GM21619 (cell line): ENCODE data around the gene CSF1R.
"Not testable (repeated sequence)": the region's sequence is repeated elsewhere in the genome, so short reads cannot be mapped to it uniquely, and the experiment has no call there.

Experiments used
- ATAC-seq: cut with Tn5 transposase; IDR thresholded peaks from one replicate; pipeline ENCODE4 v1.9.1; 2021; ENCODE audit not compliant: unreplicated experiment

CSF1R gene

GRCh38 chr5:150104550-150104870, 18.2 kb upstream of the CSF1R start:
- no peak for ATAC-seq

- no peak for ATAC-seq
Observed at GRCh38 chr5:150103678-150104549, 17.6 kb upstream of the CSF1R start.

- ATAC-seq = no peak
Observed at GRCh38 chr5:150101023-150101422, 14.7 kb upstream of the CSF1R start.

GRCh38 chr5:150097152-150097551, 10.8 kb upstream of the CSF1R start:
- no peak for ATAC-seq

- peak; percentile 74 for ATAC-seq
Observed at GRCh38 chr5:150092159-150092787, 5.9 kb upstream of the CSF1R start.

GRCh38 chr5:150085191-150085912, 1.0 kb downstream of the CSF1R start:
- no peak for ATAC-seq

GRCh38 chr5:150084754-150085153, 1.6 kb downstream of the CSF1R start:
- ATAC-seq = not testable (repeated sequence)

GRCh38 chr5:150082889-150083288, 3.5 kb downstream of the CSF1R start:
- ATAC-seq = no peak

- ATAC-seq = peak; percentile 20
Observed at GRCh38 chr5:150082374-150082773, 4.0 kb downstream of the CSF1R start.

GRCh38 chr5:150081541-150082283, 4.6 kb downstream of the CSF1R start:
- ATAC-seq = peak; percentile 86

- no peak for ATAC-seq
Observed at GRCh38 chr5:150080696-150081435, 5.5 kb downstream of the CSF1R start.

- no peak for ATAC-seq
Observed at GRCh38 chr5:150079909-150080461, 6.4 kb downstream of the CSF1R start.

GRCh38 chr5:150078802-150079689, 7.3 kb downstream of the CSF1R start:
- ATAC-seq = no peak

GRCh38 chr5:150077996-150078801, 8.2 kb downstream of the CSF1R start:
- ATAC-seq = no peak

- ATAC-seq = no peak
Observed at GRCh38 chr5:150077060-150077459, 9.3 kb downstream of the CSF1R start.

- no peak for ATAC-seq
Observed at GRCh38 chr5:150075806-150076205, 10.5 kb downstream of the CSF1R start.

GRCh38 chr5:150075233-150075632, 11.1 kb downstream of the CSF1R start:
- no peak for ATAC-seq

GRCh38 chr5:150073677-150074076, 12.7 kb downstream of the CSF1R start:
- no peak for ATAC-seq
